H1 (cell line): Measurements from ENCODE around the gene CLIC3. TPM values are rescaled to one million over a fixed set of nuclear protein-coding genes. Genes with fewer than 3 reads are reported as not detected.
A peak's percentile ranks its signal among the peaks of the same experiment; 100 is the strongest.

ENCODE experiments used
- CTCF ChIA-PET: fragments of 300-600 bp; sonication (Branson Sonifier 250); formaldehyde crosslinking; loops from one replicate; lab custom pipeline; 2021; ENCODE audit not compliant: partially characterized antibody; lab: Charles Lee
- POLR2A ChIA-PET: fragments of 300-600 bp; sonication (Branson Sonifier 250); formaldehyde crosslinking; loops from one replicate; lab custom pipeline; 2021; ENCODE audit warnings: inconsistent platforms; ENCODE audit not compliant: partially characterized antibody; lab: Charles Lee
- DNase-seq, 2 experiments: peaks; one replicate each; pipeline versions ENCODE4 v3.0.0 to v3.0.0-alpha.2; 2010 to 2022; ENCODE audit warnings: low spot score in 2 of 2, low read depth in 1 of 2, mixed read lengths in 1 of 2
- FAIRE-seq: peaks from 2 replicates; lab custom pipeline; 2011; peaks lifted over from hg19 to GRCh38; lab: Jason Lieb, UNC
- H2AFZ ChIP-seq: 2 replicates; pipeline ENCODE4 v1.8.1; 2012; ENCODE audit warnings: low read length, inconsistent platforms
- H2AK5ac ChIP-seq: 2 replicates; pipeline ENCODE4 v1.6.1; 2013; ENCODE audit warnings: low read depth, low read length
- H2BK120ac ChIP-seq: replicated peaks from 2 replicates; pipeline ENCODE3; 2013; ENCODE audit warnings: low read depth, low read length, inconsistent platforms
- H2BK12ac ChIP-seq: 2 replicates; pipeline ENCODE4 v1.6.1; 2013; ENCODE audit warnings: low read depth, low read length
- H2BK15ac ChIP-seq: 2 replicates; pipeline ENCODE4 v1.6.1; 2013; ENCODE audit warnings: low read length
- H2BK20ac ChIP-seq: 2 replicates; pipeline ENCODE4 v1.6.1; 2013; ENCODE audit warnings: low read length
- H2BK5ac ChIP-seq: 2 replicates; pipeline ENCODE4 v1.6.1; 2013; ENCODE audit warnings: low read depth, low read length
- H3K14ac ChIP-seq: 2 replicates; pipeline ENCODE4 v1.6.1; 2013; ENCODE audit warnings: inconsistent platforms; ENCODE audit not compliant: insufficient read length
- H3K18ac ChIP-seq: 2 replicates; pipeline ENCODE4 v1.6.1; 2013; ENCODE audit warnings: low read length; ENCODE audit errors: extremely low read depth
- H3K23ac ChIP-seq: 2 replicates; pipeline ENCODE4 v1.6.1; 2013; ENCODE audit warnings: inconsistent platforms; ENCODE audit not compliant: insufficient read length
- H3K23me2 ChIP-seq: 2 replicates; pipeline ENCODE4 v1.6.1; 2013; ENCODE audit warnings: low read depth, low read length
- H3K27ac ChIP-seq: 2 replicates; pipeline ENCODE4 v1.6.1; 2011; ENCODE audit warnings: low read depth, low read length, inconsistent platforms
- H3K27me3 ChIP-seq, 4 experiments: replicated peaks in 1 of 4; 1 replicate in 1 of 4; 2 replicates in 3 of 4; pipeline versions ENCODE4 v1.6.1 to v1.8.1; 2011 to 2013; ENCODE audit warnings: low read length in 3 of 4, mild to moderate bottlenecking in 3 of 4, inconsistent platforms in 2 of 4, mixed read lengths in 2 of 4, moderate library complexity in 1 of 4; ENCODE audit not compliant: control insufficient read depth in 3 of 4, insufficient read depth in 3 of 4; ENCODE audit errors: extremely low read depth in 1 of 4
- H3K36me3 ChIP-seq, 4 experiments: 2 replicates each; pipeline versions ENCODE4 v1.6.1 to v1.8.1; 2011 to 2013; ENCODE audit warnings: mild to moderate bottlenecking in 4 of 4, low read length in 3 of 4, moderate library complexity in 2 of 4, control low read depth in 1 of 4, inconsistent platforms in 1 of 4; ENCODE audit not compliant: insufficient read depth in 4 of 4, control insufficient read depth in 2 of 4
- H3K4ac ChIP-seq: replicated peaks from 2 replicates; pipeline ENCODE3; 2013; ENCODE audit warnings: low read length, low read depth, mixed read lengths, inconsistent platforms; ENCODE audit not compliant: insufficient read length
- H3K4me1 ChIP-seq, 4 experiments: replicated peaks in 1 of 4; 1 replicate in 1 of 4; 2 replicates in 3 of 4; pipeline versions ENCODE4 v1.6.1 to v1.8.1; 2011 to 2013; ENCODE audit warnings: low read length in 3 of 4, inconsistent platforms in 2 of 4, mixed read lengths in 1 of 4; ENCODE audit not compliant: insufficient read depth in 4 of 4, control insufficient read depth in 3 of 4
- H3K4me2 ChIP-seq, 2 experiments: 2 replicates each; pipeline versions ENCODE4 v1.6.1 to v1.8.1; 2011 to 2013; ENCODE audit warnings: low read depth in 2 of 2, low read length in 2 of 2, control low read depth in 1 of 2, inconsistent platforms in 1 of 2, mild to moderate bottlenecking in 1 of 2; ENCODE audit not compliant: insufficient read depth in 1 of 2
- H3K4me3 ChIP-seq, 4 experiments: fragments of 200-600, 300-600 bp in 1 of 4; sonication (generic), shearing (Covaris generic), sonication (Bioruptor Twin) in 1 of 4; 2 replicates each; pipeline versions ENCODE4 v1.5.1 to v1.8.1; 2011 to 2016; ENCODE audit warnings: low read length in 4 of 4, low read depth in 3 of 4, control low read depth in 2 of 4, inconsistent platforms in 2 of 4, mild to moderate bottlenecking in 2 of 4, mixed read lengths in 1 of 4, moderate library complexity in 1 of 4; ENCODE audit not compliant: insufficient read depth in 2 of 4; ENCODE audit errors: extremely low read depth in 1 of 4
- H3K56ac ChIP-seq: replicated peaks from 2 replicates; pipeline ENCODE3; 2013; ENCODE audit warnings: low read depth, mild to moderate bottlenecking, mixed read lengths, low read length, inconsistent platforms; ENCODE audit not compliant: insufficient read length
- H3K79me1 ChIP-seq: 2 replicates; pipeline ENCODE4 v1.6.1; 2013; ENCODE audit warnings: low read depth, low read length, control low read depth
- H3K79me2 ChIP-seq, 2 experiments: 2 replicates each; pipeline versions ENCODE4 v1.6.1 to v1.8.1; 2012 to 2013; ENCODE audit warnings: low read length in 2 of 2, mild to moderate bottlenecking in 2 of 2, inconsistent platforms in 1 of 2; ENCODE audit not compliant: insufficient read depth in 2 of 2, control insufficient read depth in 1 of 2
- H3K9ac ChIP-seq, 4 experiments: replicated peaks in 1 of 4; 1 replicate in 1 of 4; 2 replicates in 3 of 4; pipeline versions ENCODE4 v1.6.1 to v1.8.1; 2011 to 2013; ENCODE audit warnings: low read depth in 3 of 4, low read length in 3 of 4, control low read depth in 2 of 4, mild to moderate bottlenecking in 2 of 4, moderate library complexity in 2 of 4, inconsistent platforms in 1 of 4; ENCODE audit errors: extremely low read depth in 1 of 4
- H3K9me3 ChIP-seq, 2 experiments: 2 replicates each; pipeline versions ENCODE4 v1.6.1 to v1.8.1; 2012 to 2013; ENCODE audit warnings: mild to moderate bottlenecking in 2 of 2, moderate library complexity in 2 of 2, control low read depth in 1 of 2, inconsistent platforms in 1 of 2, low read depth in 1 of 2, low read length in 1 of 2, mixed read lengths in 1 of 2; ENCODE audit not compliant: insufficient read depth in 2 of 2
- H4K20me1 ChIP-seq, 2 experiments: replicated peaks in 1 of 2; 2 replicates each; pipeline versions ENCODE3 to v1.8.1; 2011 to 2013; ENCODE audit warnings: inconsistent platforms in 2 of 2, low read length in 2 of 2, mild to moderate bottlenecking in 1 of 2; ENCODE audit not compliant: insufficient read depth in 2 of 2, control insufficient read depth in 1 of 2
- H4K5ac ChIP-seq: 2 replicates; pipeline ENCODE4 v1.6.1; 2013; ENCODE audit warnings: low read length, low read depth, mixed read lengths, inconsistent platforms; ENCODE audit not compliant: insufficient read length
- H4K8ac ChIP-seq: 2 replicates; pipeline ENCODE4 v1.8.0; 2013; ENCODE audit warnings: mild to moderate bottlenecking, moderate library complexity, low read length, inconsistent platforms; ENCODE audit not compliant: insufficient read depth; ENCODE audit errors: extremely low read depth
- H4K91ac ChIP-seq: replicated peaks from 2 replicates; pipeline ENCODE3; 2013; ENCODE audit warnings: low read length, mixed read lengths, inconsistent platforms; ENCODE audit not compliant: insufficient read length
- CTCF ChIP-seq, 3 experiments: IDR thresholded peaks; 1 replicate in 2 of 3; 2 replicates in 1 of 3; pipeline versions ENCODE4 v1.5.1 to v1.6.1; 2011; ENCODE audit warnings: low read length in 3 of 3, mild to moderate bottlenecking in 3 of 3, inconsistent platforms in 2 of 3, low read depth in 1 of 3, moderate library complexity in 1 of 3; ENCODE audit not compliant: insufficient read depth in 1 of 3; ENCODE audit errors: control extremely low read depth in 1 of 3
- E2F6 ChIP-seq: IDR thresholded peaks from 2 replicates; pipeline ENCODE4 v1.6.1; 2012; ENCODE audit warnings: inconsistent platforms
- GABPA ChIP-seq: IDR thresholded peaks from 2 replicates; pipeline ENCODE4 v1.6.1; 2011; ENCODE audit warnings: mild to moderate bottlenecking, low read length, moderate library complexity, borderline replicate concordance; ENCODE audit not compliant: insufficient read depth
- SIN3A ChIP-seq, 2 experiments: IDR thresholded peaks in 1 of 2; conservative IDR thresholded peaks in 1 of 2; 2 replicates each; pipeline ENCODE4 v1.6.1; 2011 to 2012; ENCODE audit warnings: low read length in 2 of 2, improper control_type of control experiment in 1 of 2, low read depth in 1 of 2, mild to moderate bottlenecking in 1 of 2
- TAF7 ChIP-seq: optimal IDR thresholded peaks from 2 replicates; pipeline ENCODE3; 2011; ENCODE audit warnings: low read depth, mild to moderate bottlenecking, inconsistent platforms, low read length, moderate library complexity, borderline replicate concordance
- USF2 ChIP-seq: IDR thresholded peaks from 2 replicates; pipeline ENCODE4 v1.6.1; 2011; ENCODE audit warnings: low read length, improper control_type of control experiment
- YY1 ChIP-seq: IDR thresholded peaks from 2 replicates; pipeline ENCODE4 v1.6.1; 2011; ENCODE audit warnings: low read depth, mild to moderate bottlenecking, low read length
- WGBS, 2 experiments: shearing (Covaris generic) in 1 of 2; methylation state at CpG; one replicate each; pipeline versions ENCODE4 v1.1.6 to v1.1.7; 2013 to 2015; ENCODE audit warnings: low lambda C conversion rate in 2 of 2, mixed read lengths in 2 of 2, inconsistent platforms in 1 of 2, low coverage in 1 of 2, missing lambda C conversion rate in 1 of 2; ENCODE audit not compliant: insufficient replicate concordance in 2 of 2, insufficient coverage in 1 of 2, insufficient read length in 1 of 2; ENCODE audit errors: extremely low coverage in 1 of 2, missing lambda C conversion rate in 1 of 2; 5-methylcytosine and 5-hydroxymethylcytosine counted together
- polyA plus RNA-seq, 7 experiments: library from polyadenylated mRNA; depleted of rRNA in 3 of 7; stranded (reverse) in 5 of 7; unstranded in 2 of 7; fragments of >200 nt in 5 of 7; fragments of 200-250 nt in 2 of 7; gene quantifications; 1 replicate in 5 of 7; 2 replicates in 1 of 7; 4 replicates in 1 of 7; pipeline versions ENCODE4 v1.2.1 to v1.2.3, GENCODE V29; 2011 to 2013; ENCODE audit warnings: missing spikeins in 2 of 7, mixed read lengths in 2 of 7
- total RNA-seq: library from RNA; stranded (reverse); fragmentation: NEBNext Ultra II Directional; extraction: Animal tissue kit (Norgen Biotek cat#: 25700); gene quantifications from 2 replicates; pipeline ENCODE4 v1.2.1, GENCODE V29; 2021

CLIC3 gene
- total and polyA plus RNA-seq, 2 of the 8 experiments (the other 6 are each of a cell fraction or from before 2014, with no cell fraction given) = 0.12 TPM; not detected in 1

- 82% methylated on average over 14 of the region's 14 CpGs; no CpG with 5 or more reads in 1 of the 2 experiments for WGBS, 2 experiments
- H3K18ac ChIP-seq = no peak overlapping the region
- CTCF ChIA-PET = interaction anchor here (0.5 to 5.6 kb wide), 28 partner anchors 9 to 836 kb away, joined by 3 to 45 read pairs (median 5); partner anchors contain the start of genes ABCA2, AJM1, CLIC3 and LCN12
- TF ChIP-seq E2F6 (no peak), CTCF (IDR thresholded peaks at IDR 0.05; ENCODE audit: control extremely low read depth in 1 of 3, insufficient read depth in 1 of 3, low read depth in 1 of 3, low read length in 3 of 3) (peak in 2 of 3 experiments; percentile 79 to 84; a peak in 3 of 4 replicates), USF2 (0 out of 2 replicates have a peak, but pooled peaks have one; percentile 35), YY1 (peak; percentile 15; the same call in 1 of the 2 replicates), TAF7 (no peak), GABPA (no peak; the same call in 1 of the 2 replicates), SIN3A (conservative IDR thresholded peaks at IDR 0.05 in 1 of 2, IDR thresholded peaks at IDR 0.05 in 1 of 2; ENCODE audit: low read depth in 1 of 2, low read length in 2 of 2) (peak in 1 of 2 experiments; percentile 64; a peak in 1 of 4 replicates)
These were observed 20.7 kb downstream of the CLIC3 start for GRCh38 chr9:136975644-136976043.

More at GRCh38 chr9:136975644-136976043, 20.7 kb downstream of the CLIC3 start:
- H3K4me1 ChIP-seq = peaks cover 0 to 12% (median 5%) of the 10 kb centered on the region in 4 experiments; a peak in 5 of 7 replicates
- H4K8ac ChIP-seq = no peak overlapping the region; the same call in 1 of the 2 replicates
- H3K23me2 ChIP-seq = peaks cover 8% of the 10 kb centered on the region; the same call in 1 of the 2 replicates
- H4K91ac ChIP-seq = peak overlapping the region; percentile 40
- H3K14ac ChIP-seq = no peak overlapping the region
- H2BK15ac ChIP-seq = peak overlapping the region; percentile 3; the same call in 1 of the 2 replicates
- H2BK120ac ChIP-seq = no peak overlapping the region
- no peak overlapping the region for H3K9ac ChIP-seq
- H2AFZ ChIP-seq = no peak overlapping the region
- no peaks in the 10 kb centered on the region for H3K36me3 ChIP-seq
- H4K20me1 ChIP-seq = peaks cover 0 to 2% of the 10 kb centered on the region in 2 experiments
- DNase-seq (peak in 1 of 2 experiments; percentile 90), FAIRE-seq (no peak)
- H3K79me2 ChIP-seq = no peaks in the 10 kb centered on the region
- no peaks in the 10 kb centered on the region for H3K79me1 ChIP-seq
- H3K27me3 ChIP-seq = peaks cover 0 to 5% (median 2%) of the 10 kb centered on the region in 4 experiments; a peak in 2 of 7 replicates
- no peak overlapping the region for H3K27ac ChIP-seq
- H3K56ac ChIP-seq = peak overlapping the region; percentile 46
- POLR2A ChIA-PET = interaction anchor here (0.7 to 2.8 kb wide), 4 partner anchors 10 to 216 kb away, joined by 3 to 10 read pairs (median 4); partner anchors contain the start of genes CLIC3 and PAXX
- H2AK5ac ChIP-seq = no peak overlapping the region
- no peaks in the 10 kb centered on the region for H3K9me3 ChIP-seq
- no peak overlapping the region for H3K4me2 ChIP-seq
- H3K4ac ChIP-seq = no peak overlapping the region
- H4K5ac ChIP-seq = no peak overlapping the region
- no peak overlapping the region for H2BK20ac ChIP-seq
- no peak overlapping the region for H3K23ac ChIP-seq
- H2BK12ac ChIP-seq = no peak overlapping the region
- no peak overlapping the region for H2BK5ac ChIP-seq
- H3K4me3 ChIP-seq = no peak overlapping the region
